T-helper 1 cell treated with Interleukin-12 subunit alpha and Interleukin-12 subunit beta and Interleukin-4 antibody, amounts not matched to agents 30 μg/mL and 1 μg/mL, for 36 hours (primary cell): ENCODE results near the gene OLFML3.

Experiments used
- H3K27ac Mint-ChIP-seq: one replicate; pipeline ENCODE4 v1.8.0; 2021; ENCODE audit warnings: mild to moderate bottlenecking, mixed read lengths
- H3K27me3 Mint-ChIP-seq: one replicate; pipeline ENCODE4 v1.8.0; 2021; ENCODE audit warnings: low read depth, mixed read lengths
- H3K36me3 Mint-ChIP-seq: one replicate; pipeline ENCODE4 v1.8.0; 2021; ENCODE audit warnings: low read depth, mixed read lengths
- H3K4me1 Mint-ChIP-seq: one replicate; pipeline ENCODE4 v1.8.0; 2021; ENCODE audit warnings: low read depth, mixed read lengths
- H3K4me3 Mint-ChIP-seq: one replicate; pipeline ENCODE4 v1.8.0; 2021; ENCODE audit warnings: mild to moderate bottlenecking, moderate library complexity, mixed read lengths
- H3K9me3 Mint-ChIP-seq: one replicate; pipeline ENCODE4 v1.8.0; 2021; ENCODE audit warnings: mixed read lengths

Gene OLFML3

GRCh38 chr1:113975211-113975895 lies 3.9 kb upstream of the OLFML3 start:
- H3K9me3 Mint-ChIP-seq: no peaks in the 10 kb centered on the region
- H3K4me3 Mint-ChIP-seq: no peak overlapping the region
- no peak overlapping the region for H3K27ac Mint-ChIP-seq
- H3K36me3 Mint-ChIP-seq: peaks cover 29% of the 10 kb centered on the region
- H3K27me3 Mint-ChIP-seq: no peaks in the 10 kb centered on the region
- peaks cover 36% of the 10 kb centered on the region for H3K4me1 Mint-ChIP-seq

GRCh38 chr1:113976609-113977278 lies 2.5 kb upstream of the OLFML3 start:
- no peak overlapping the region for H3K4me3 Mint-ChIP-seq
- peaks cover 25% of the 10 kb centered on the region for H3K36me3 Mint-ChIP-seq
- no peaks in the 10 kb centered on the region for H3K9me3 Mint-ChIP-seq
- peaks cover 35% of the 10 kb centered on the region for H3K4me1 Mint-ChIP-seq
- no peaks in the 10 kb centered on the region for H3K27me3 Mint-ChIP-seq
- H3K27ac Mint-ChIP-seq: no peak overlapping the region

DNA sequence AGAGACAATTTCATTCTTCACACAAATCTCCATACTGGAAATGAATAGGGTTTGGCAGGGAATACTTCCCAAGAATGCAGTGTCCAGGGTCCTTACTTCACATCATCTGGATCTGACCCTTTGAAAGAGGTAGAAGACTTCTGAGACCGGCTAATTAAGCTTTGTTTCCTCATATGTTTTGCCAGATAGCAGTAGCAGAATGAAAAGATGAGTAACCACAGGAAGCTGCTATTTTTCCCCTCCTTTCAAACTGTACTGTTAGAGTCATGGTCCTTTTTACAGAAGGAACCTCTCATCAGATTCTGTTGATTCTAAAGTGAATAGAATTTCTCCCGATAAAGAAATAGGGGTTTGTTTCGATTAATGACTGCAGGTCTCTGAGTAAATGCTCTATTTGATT lies 1.4 kb upstream of the OLFML3 start:
- H3K27ac Mint-ChIP-seq: no peak overlapping the region
- no peaks in the 10 kb centered on the region for H3K9me3 Mint-ChIP-seq
- H3K27me3 Mint-ChIP-seq: no peaks in the 10 kb centered on the region
- no peak overlapping the region for H3K4me3 Mint-ChIP-seq
- peaks cover 35% of the 10 kb centered on the region for H3K4me1 Mint-ChIP-seq
- peaks cover 16% of the 10 kb centered on the region for H3K36me3 Mint-ChIP-seq

GRCh38 chr1:113980110-113980509 lies 836 bp downstream of the OLFML3 start:
- no peaks in the 10 kb centered on the region for H3K9me3 Mint-ChIP-seq
- H3K27ac Mint-ChIP-seq: no peak overlapping the region
- H3K36me3 Mint-ChIP-seq: peaks cover 3% of the 10 kb centered on the region

DNA sequence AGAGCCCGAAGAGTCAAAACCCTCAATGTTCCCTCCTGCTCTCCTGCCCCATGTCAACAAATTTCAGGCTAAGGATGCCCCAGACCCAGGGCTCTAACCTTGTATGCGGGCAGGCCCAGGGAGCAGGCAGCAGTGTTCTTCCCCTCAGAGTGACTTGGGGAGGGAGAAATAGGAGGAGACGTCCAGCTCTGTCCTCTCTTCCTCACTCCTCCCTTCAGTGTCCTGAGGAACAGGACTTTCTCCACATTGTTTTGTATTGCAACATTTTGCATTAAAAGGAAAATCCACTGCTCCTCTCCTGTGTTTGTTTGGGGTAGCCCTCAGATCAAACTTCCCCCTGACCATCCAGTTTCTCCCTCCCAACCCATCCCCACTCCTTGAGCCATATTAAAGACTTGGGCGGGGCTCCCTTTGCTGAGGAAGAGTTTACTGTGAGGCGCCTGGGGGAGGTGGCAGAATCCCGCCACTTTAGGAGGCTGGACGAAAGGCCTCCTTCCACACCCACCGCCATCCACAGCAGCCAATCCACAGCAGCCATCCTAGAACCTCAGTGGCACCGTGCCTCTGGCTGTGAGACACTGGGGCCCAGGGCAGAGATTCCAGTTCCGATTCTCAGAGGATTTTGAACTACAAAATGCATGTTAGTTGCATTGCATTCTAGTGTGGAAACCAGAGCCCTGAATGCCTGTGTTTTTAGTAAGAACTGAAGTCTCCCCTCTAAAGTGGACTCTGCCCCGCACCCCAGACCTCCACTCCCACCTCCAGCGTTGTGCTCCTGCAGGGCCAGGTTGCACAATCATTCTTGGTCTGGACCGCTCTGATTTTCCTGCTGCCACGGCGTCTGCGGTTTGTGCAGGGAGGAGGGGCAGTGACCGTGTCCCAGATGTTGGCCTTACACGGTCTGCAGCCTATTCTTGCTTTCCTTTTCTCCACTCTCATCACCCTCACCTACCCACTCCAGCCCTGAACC lies 3.0 kb downstream of the OLFML3 start:
- H3K27ac Mint-ChIP-seq: no peak overlapping the region
- H3K4me1 Mint-ChIP-seq: peaks cover 14% of the 10 kb centered on the region
- H3K4me3 Mint-ChIP-seq: no peak overlapping the region
- H3K9me3 Mint-ChIP-seq: no peaks in the 10 kb centered on the region
- no peaks in the 10 kb centered on the region for H3K36me3 Mint-ChIP-seq
- H3K27me3 Mint-ChIP-seq: no peaks in the 10 kb centered on the region

More at GRCh38 chr1:113980110-113980509, 836 bp downstream of the OLFML3 start:
- no peak overlapping the region for H3K4me3 Mint-ChIP-seq
- H3K4me1 Mint-ChIP-seq: peaks cover 26% of the 10 kb centered on the region
- no peaks in the 10 kb centered on the region for H3K27me3 Mint-ChIP-seq

DNA sequence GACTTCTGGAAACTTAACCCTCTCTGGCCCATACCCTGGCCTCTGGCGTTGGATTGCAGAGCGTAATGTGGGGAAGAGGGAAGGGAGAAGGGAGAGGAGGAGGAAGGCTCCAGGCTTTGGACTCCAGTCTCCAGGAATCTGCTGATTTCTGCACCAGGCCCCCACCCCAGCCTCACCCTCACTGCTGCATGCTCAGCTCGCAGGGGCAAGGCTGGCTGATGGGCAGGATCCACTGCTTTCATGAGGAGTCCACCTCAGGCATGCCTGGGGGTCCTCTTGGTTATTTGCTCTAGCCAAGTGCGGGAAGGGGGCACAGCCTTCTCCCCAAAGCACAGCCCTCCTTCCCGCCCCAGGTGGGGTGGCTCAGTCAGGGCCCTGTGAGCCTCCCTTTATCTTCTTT lies 3.7 kb downstream of the OLFML3 start:
- Mint-ChIP-seq H3K4me3 (no peak overlapping the region), H3K4me1 (peaks cover 10% of the 10 kb centered on the region), H3K27ac (no peak overlapping the region), H3K9me3 (no peaks in the 10 kb centered on the region), H3K27me3 (no peaks in the 10 kb centered on the region), H3K36me3 (no peaks in the 10 kb centered on the region)

GRCh38 chr1:113983391-113983790 lies 4.1 kb downstream of the OLFML3 start:
- Mint-ChIP-seq H3K36me3 (no peaks in the 10 kb centered on the region), H3K4me3 (no peak overlapping the region), H3K27me3 (no peaks in the 10 kb centered on the region), H3K9me3 (no peaks in the 10 kb centered on the region), H3K4me1 (peaks cover 6% of the 10 kb centered on the region), H3K27ac (no peak overlapping the region)

DNA sequence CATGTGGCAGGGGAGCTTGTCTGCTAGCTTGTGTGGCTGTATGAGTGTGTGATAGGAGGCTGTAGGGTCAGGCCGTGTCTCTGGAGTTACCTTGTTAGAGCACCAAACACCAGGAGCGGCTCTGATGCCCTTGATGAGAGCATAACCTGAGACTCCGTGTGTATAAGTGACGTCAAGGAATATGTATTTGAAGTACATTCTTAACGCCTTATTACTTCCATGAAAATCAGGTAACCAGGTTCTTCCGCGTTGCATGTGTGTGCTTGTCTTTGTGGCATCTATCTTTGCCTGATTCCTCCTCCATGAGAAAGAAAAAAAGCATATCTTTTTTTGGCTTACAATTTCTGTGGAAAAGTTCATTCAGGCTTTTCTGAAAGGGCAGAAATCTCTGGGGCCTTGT lies 4.6 kb downstream of the OLFML3 start:
- Mint-ChIP-seq H3K36me3 (no peaks in the 10 kb centered on the region), H3K27ac (no peak overlapping the region), H3K27me3 (no peaks in the 10 kb centered on the region), H3K4me1 (peaks cover 2% of the 10 kb centered on the region), H3K4me3 (no peak overlapping the region), H3K9me3 (no peaks in the 10 kb centered on the region)

DNA sequence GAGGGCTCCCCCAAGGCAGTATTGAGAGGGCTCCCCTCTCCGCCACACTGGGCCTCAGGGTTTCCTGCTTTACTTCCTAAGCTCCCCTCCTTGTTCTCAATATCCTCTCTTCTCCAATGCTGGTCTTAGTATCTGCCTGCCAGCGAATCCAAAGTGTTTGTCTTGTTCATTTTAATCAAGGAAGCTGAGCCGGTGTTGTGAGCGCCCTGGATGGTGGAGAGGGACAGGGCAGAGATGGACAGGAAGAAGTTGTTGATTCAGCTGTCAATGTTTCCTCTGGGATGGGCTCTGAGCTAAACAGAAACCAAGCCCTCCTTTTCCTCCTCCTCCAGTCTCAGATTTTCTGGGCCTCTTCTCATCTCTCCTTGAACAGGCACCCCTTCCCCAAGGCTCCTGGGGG lies 5.4 kb downstream of the OLFML3 start:
- Mint-ChIP-seq H3K27ac (no peak overlapping the region), H3K9me3 (no peaks in the 10 kb centered on the region), H3K4me3 (no peak overlapping the region), H3K27me3 (no peaks in the 10 kb centered on the region), H3K4me1 (peaks cover 2% of the 10 kb centered on the region), H3K36me3 (no peaks in the 10 kb centered on the region)

DNA sequence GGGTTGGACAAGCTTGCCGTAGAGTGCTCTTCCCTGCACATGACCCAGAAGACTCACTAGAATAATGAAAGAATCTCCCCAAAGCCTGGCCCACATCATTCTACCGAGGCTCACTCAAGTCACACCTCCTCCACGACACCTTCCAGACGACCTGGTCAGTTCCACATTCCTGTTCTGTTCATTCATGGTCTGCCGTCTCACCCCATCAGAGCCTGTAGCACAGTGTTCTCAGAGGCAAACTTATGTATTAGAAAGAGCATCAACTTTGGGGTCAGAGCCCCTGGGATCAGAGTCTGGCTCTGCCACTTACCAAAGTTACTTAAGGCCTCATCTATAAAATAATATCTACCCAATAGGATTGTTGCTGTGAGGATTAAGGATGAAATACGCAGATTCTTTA lies 7.5 kb downstream of the OLFML3 start:
- peaks cover 2% of the 10 kb centered on the region for H3K4me1 Mint-ChIP-seq
- no peak overlapping the region for H3K4me3 Mint-ChIP-seq
- H3K9me3 Mint-ChIP-seq: no peaks in the 10 kb centered on the region
- H3K27ac Mint-ChIP-seq: no peak overlapping the region
- H3K27me3 Mint-ChIP-seq: no peaks in the 10 kb centered on the region
- no peaks in the 10 kb centered on the region for H3K36me3 Mint-ChIP-seq

DNA sequence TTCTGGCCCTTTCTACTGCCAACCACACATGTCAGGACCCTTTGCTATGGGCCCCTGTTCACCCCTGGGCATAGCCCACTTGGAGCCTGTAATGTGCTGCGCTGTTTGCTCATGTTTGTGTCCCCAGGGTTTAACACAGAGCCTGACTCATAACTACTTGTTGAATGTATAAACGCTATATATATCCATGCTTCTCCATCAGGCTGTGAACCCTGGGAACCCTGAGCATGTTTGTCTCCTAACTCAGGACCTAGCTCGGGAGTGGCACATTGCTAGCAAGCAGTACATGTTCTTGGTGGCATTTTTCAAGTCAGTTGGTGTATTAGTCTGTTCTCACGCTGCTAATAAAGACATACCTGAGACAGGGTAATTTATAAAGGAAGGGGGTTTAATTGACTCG lies 8.0 kb downstream of the OLFML3 start:
- H3K4me1 Mint-ChIP-seq: peaks cover 2% of the 10 kb centered on the region
- no peak overlapping the region for H3K27ac Mint-ChIP-seq
- H3K36me3 Mint-ChIP-seq: no peaks in the 10 kb centered on the region
- H3K27me3 Mint-ChIP-seq: no peaks in the 10 kb centered on the region
- H3K9me3 Mint-ChIP-seq: no peaks in the 10 kb centered on the region
- no peak overlapping the region for H3K4me3 Mint-ChIP-seq

DNA sequence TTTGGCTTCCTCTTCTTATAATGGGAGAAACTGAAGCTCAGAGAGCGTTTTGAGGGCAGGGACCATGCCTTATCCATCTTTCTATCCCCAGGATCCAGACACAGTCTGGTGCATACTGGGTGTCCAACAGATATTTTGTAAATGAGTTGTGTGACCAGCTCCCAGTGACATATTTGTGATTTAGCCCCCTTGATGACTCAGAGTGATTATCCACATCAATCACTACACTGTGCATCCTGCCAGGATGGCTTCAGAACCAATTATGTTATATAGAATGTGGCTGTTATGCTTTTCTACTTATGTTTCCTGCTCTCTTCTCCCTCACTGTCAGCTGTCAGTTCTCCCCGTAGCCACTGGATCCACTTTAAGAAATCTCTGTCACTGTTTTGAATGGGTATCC lies 11.3 kb downstream of the OLFML3 start:
- Mint-ChIP-seq H3K4me1 (no peaks in the 10 kb centered on the region), H3K4me3 (no peak overlapping the region), H3K9me3 (peaks cover 21% of the 10 kb centered on the region), H3K36me3 (peaks cover 5% of the 10 kb centered on the region), H3K27ac (no peak overlapping the region), H3K27me3 (no peaks in the 10 kb centered on the region)

GRCh38 chr1:113990961-113991360 lies 11.7 kb downstream of the OLFML3 start:
- peaks cover 23% of the 10 kb centered on the region for H3K9me3 Mint-ChIP-seq
- H3K4me1 Mint-ChIP-seq: no peaks in the 10 kb centered on the region
- H3K27ac Mint-ChIP-seq: no peak overlapping the region
- peaks cover 5% of the 10 kb centered on the region for H3K36me3 Mint-ChIP-seq
- H3K27me3 Mint-ChIP-seq: no peaks in the 10 kb centered on the region
- H3K4me3 Mint-ChIP-seq: no peak overlapping the region

- H3K4me1 Mint-ChIP-seq: no peaks in the 10 kb centered on the region
- peaks cover 23% of the 10 kb centered on the region for H3K9me3 Mint-ChIP-seq
- H3K27ac Mint-ChIP-seq: no peak overlapping the region
- H3K27me3 Mint-ChIP-seq: no peaks in the 10 kb centered on the region
- H3K36me3 Mint-ChIP-seq: peaks cover 5% of the 10 kb centered on the region
- no peak overlapping the region for H3K4me3 Mint-ChIP-seq
Observed at GRCh38 chr1:113991467-113991997, 12.3 kb downstream of the OLFML3 start.
